Transverse colon (tissue), 4 donors: Measurements from ENCODE around the gene RCSD1.

Source experiments
- CTCF ChIP-seq, 5 experiments: fragments of 200-600 bp in 3 of 5; fragments of 450-650 bp in 2 of 5; sonication (generic) in 3 of 5; IDR thresholded peaks; 1 replicate in 2 of 5; 2 replicates in 3 of 5; pipeline ENCODE4 v1.5.1; 2016 to 2017; ENCODE audit warnings: antibody characterized with exemption in 5 of 5, inconsistent platforms in 3 of 5, mild to moderate bottlenecking in 2 of 5, moderate library complexity in 1 of 5
- EP300 ChIP-seq: sonication (generic); formaldehyde crosslinking; IDR thresholded peaks from one replicate; pipeline ENCODE4 v1.6.1; 2017; ENCODE audit warnings: antibody characterized with exemption, low read depth
- POLR2AphosphoS5 ChIP-seq, 3 donors: sonication (generic); formaldehyde crosslinking; IDR thresholded peaks; one replicate each; pipeline ENCODE4 v1.6.1; 2016; ENCODE audit warnings: antibody characterized with exemption in 3 of 3

GRCh38 chr1:167681451-167682098, 51.5 kb downstream of the RCSD1 start:
- no peak for TF ChIP-seq CTCF (IDR thresholded peaks at IDR 0.05)
- no peak for TF ChIP-seq POLR2AphosphoS5 (IDR thresholded peaks at IDR 0.05)
- no peak for TF ChIP-seq EP300
